GM21360 (cell line): ENCODE results near the gene FBRSL1.
"Not testable (repeated sequence)": the region's sequence is repeated elsewhere in the genome, so short reads cannot be mapped to it uniquely, and the experiment has no call there.

ENCODE experiments used
- ATAC-seq: cut with Tn5 transposase; IDR thresholded peaks from one replicate; pipeline ENCODE4 v1.9.1; 2021; ENCODE audit warnings: mild to moderate bottlenecking, moderate library complexity; ENCODE audit not compliant: unreplicated experiment

FBRSL1 gene

DNA sequence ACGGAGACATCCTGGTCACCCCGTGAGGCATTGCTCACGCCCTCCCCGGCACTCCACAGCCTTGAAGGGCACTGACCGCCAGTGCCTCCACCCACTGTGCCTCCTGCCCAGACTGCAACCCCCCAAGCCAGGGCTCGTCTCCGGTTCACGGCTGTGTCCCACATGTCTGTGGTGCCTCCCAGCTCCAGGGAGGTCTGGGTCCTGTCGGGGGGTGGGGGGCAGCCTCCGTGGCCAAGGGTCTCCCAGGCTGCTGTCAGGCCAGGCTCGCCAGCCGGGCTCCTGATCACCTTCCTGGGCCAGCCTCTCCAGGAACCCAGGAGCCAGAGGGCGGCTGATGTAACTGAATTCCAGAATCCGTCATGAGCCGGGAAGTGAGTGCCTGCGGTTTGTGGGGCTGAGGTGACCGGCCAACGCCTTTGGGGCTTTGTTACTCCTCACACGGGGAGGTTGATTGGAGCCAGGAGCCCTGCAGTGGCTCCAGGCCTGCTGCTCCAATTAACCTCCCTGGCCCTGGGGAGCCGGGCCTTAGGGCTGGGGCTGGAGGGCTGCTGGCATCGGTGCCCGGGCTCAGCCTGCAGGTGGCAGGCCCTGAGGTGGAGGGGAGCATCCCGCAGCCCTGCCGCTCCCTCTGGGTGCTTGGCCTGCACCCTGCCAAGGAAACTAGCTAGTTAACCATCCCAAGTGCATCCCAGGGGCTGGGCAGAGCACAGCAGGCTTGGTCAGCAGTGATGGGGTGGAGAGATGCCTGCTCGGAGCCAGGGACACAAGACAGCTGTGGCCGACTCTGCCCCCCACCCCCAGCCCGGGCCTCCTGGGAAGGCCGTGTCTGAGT lies 36.4 kb upstream of the FBRSL1 start:
- no peak for ATAC-seq

DNA sequence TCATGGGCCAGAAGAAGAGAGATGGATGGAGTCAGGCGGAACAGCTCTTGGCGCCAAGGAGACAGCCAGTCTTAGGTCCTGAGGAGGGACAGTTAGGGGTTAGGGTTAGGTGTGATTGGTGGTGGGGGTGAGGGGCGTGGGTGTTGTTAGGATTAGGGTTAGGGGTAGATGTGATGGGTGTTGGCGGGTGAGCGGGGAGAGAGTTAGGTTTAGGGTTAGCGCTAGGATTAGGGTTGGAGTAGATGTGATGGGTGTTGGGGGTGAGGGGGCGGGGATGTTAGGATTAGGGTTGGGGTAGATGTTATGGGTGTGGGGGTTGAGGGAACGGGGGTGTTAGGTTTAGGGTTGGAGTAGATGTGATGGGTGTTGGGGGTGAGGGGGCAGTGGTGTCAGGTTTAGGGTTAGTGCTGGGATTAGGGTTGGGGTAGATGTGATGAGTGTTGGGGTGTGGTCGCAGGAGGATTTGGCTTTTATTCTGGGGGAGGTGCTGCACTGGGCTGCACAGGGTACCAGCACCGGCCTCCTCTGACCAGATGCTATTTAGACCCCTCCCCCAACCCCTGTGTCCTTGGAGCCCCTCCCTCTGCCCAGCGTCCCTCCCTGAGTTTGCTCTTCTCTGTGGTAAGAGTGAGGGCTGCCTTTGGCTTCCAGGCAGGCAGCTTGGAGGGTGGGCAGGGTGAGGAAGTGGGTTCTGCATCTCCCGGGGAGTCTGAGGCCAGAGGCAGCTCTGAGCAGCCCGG lies 35.6 kb upstream of the FBRSL1 start:
- ATAC-seq = no peak

DNA sequence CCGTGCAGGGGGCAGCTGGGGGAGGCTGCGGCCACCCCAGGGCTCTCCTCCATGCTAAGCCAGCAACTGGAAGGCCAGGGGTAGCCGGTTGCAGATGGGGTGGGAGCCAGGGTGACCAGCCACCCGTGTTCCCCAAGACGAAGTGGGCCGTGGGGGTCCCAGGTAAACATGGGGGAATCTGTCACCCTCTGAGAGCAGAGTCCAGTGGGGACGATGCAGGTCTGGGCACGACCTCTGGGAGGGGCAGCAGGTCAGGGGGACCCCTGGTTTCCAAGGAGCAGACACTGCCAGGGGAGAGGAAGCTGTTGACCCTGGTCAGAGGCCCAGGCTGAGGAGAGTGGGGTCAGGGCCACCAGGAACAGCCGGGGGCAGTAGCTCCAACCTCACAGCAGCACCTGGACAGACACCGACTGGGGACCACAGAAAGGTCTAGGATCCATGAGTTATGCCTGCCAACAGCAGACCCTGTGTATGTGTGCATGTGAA lies 35.0 kb upstream of the FBRSL1 start:
- ATAC-seq = no peak

DNA sequence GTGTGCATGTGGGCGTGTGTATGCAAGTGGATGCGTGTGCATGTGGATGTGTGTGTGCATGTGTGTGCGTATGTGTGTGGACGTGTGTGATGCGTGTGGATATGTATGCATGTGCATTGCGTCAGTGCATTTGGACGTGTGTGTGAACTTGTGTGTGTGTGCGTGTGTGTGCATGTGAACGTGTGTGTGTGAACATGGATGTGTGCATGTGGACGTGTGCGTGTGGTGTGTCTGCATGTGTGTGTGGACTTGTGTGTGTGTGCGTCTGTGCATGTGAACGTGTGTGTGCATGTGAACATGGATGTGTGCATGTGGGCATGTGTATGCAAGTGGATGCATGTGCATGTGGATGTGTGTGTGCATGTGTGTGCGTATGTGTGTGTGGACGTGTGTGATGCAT lies 34.4 kb upstream of the FBRSL1 start:
- ATAC-seq = no peak

DNA sequence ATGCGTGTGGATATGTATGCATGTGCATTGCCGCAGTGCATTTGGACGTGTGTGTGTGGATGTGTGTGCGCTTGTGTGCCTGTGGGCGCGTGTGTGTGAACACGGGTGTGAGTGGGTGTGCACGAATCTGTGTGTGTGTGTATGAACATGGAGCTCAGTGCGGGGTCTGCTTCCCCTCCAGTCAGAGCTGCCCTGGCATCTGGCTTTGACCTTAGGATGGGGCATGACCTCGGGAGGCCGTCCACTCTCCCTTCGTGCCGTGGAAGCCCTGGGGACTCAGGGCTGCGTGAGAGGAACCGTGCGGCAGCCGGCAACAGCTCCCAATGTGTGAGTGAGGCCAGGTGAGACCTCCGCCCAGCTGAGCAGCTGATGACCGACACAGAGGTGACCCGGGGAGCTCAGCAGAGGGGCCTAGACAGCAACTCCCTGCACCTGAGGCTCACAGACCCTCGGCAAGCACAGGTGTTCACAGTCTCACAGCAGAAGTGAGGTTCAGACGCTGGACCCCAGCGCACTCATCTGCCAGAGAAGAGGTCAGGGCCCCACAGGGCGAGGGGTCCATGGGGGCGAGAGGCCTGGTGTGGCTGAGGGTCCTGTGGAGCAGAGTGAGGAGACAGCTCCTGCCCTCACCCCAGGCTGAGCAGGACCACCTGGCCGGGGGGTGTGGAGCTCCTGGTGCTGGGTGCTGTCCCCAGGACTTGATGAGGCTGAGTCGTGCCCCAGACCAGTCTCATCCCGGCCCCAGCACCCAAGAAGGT lies 33.6 kb upstream of the FBRSL1 start:
- no peak for ATAC-seq

DNA sequence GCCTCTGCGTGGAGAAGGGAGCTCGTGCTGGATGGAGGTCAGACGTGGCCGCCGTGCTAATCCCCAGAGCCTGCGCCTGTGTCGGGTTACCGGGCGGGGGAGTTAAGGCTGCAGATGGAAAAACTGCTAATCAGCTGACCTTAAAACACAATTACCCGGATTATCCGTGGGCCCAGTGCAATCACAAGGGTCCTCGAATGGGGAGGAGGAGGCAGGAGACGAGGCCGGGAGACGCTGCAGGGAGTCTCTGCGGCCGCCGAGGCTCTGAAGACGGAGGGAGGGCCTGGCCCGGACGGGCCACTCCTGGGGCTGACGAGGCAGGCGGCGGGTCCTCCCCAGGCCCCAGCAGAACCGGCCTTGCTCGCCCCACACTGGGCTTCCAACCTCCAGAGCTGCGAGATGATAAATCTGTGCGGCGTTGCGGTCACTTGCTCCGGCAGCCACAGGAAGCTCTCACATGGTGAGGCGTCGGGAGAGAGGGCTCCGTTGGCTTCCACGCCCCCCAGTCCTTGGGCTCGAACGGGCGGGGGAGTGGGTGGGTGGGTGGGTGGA lies 32.9 kb upstream of the FBRSL1 start:
- ATAC-seq = no peak

DNA sequence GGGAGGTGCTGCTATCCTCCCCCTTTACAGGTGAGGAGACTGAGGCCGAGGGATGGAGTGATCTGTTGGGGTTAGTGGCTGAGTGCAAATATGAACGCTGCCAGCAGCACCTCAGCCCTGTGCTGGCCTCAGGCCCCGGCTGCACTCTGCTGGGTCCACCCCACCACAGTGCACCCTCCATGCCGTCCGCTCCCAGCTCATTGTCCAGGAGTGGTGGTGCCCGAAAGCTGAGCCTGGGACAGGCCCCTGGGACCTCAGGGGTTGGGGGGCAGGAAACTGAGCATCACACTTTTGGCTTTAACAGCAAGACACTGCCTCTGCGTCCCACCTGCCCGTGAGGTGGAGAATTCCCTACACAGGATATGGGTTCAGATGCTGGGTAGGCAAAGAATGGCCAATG lies 31.5 kb upstream of the FBRSL1 start:
- no peak for ATAC-seq

DNA sequence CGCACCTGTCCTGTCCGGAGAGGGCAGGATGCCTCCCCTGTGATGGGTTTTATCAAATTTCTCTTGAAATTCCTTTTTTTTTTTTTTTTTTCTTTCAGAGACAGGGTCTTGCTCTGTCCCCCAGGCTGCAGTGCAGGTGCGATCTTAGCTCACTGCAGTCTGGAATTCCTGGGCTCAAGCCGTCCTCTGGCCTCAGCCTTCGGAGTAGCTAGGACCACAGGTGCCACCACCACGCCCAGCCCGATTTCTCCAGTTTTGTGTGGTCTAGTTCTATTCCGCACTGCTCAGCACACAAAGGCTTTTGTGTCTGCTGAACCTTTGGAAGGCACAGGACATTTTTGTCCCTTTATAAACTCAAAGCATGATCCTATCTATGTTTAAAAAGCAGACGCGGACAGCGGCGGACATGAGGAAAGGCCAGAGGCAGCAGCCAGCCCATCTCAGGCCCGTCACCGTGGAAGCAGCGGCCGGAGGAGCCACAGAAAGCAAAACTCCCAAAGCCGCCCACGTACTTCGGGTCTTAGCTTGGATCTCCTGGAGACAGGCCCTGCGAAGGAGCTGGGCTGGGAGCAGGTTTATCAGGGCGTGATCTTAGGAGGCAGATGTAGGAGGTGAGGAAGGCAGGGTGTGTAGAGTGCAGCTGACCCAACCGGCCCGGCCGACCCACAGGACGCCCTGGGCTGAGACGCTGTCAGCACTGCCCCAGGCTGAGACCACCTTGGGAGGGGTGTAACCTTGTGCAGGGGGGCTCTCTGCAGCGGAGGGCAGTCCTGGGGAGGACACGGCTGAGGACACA lies 30.9 kb upstream of the FBRSL1 start:
- ATAC-seq = no peak

DNA sequence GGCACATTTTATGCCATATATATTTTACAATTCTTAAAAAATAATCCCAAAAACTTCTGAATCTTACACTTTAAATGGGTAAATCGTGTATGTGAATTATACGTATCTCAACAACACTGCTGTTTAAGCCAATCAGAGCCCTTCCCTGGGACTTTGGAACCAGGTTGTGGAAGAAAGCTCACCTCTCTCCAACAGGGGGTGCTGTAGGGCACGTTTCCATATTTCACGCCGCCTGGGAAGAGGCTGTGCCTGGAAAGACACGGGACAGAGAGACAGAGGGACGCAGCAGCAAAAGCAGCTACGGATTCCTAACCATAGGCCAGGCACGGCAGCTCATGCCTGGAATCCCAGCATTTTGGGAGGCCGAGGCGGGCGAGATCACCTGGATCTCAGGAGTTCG lies 29.4 kb upstream of the FBRSL1 start:
- ATAC-seq = no peak

DNA sequence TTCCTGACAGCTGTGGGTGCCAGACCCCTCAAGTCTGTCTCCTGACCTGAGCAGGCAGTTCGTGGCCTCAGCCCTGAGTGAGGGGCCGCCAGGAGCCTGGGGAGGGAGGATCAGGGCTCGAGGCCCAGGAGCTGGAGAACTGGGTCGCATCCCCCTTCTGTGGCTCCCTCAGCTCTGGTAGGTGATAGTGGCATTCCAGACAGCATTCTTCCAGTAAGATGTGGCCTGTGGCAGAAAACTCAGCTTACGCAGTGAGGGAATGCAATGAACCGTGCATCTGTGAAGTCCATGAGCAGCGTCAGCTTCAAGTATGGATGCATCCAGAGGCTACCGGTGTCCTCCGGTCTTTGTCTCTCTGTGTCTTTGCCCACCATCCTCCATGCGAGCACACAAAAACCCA lies 28.4 kb upstream of the FBRSL1 start:
- ATAC-seq = no peak

DNA sequence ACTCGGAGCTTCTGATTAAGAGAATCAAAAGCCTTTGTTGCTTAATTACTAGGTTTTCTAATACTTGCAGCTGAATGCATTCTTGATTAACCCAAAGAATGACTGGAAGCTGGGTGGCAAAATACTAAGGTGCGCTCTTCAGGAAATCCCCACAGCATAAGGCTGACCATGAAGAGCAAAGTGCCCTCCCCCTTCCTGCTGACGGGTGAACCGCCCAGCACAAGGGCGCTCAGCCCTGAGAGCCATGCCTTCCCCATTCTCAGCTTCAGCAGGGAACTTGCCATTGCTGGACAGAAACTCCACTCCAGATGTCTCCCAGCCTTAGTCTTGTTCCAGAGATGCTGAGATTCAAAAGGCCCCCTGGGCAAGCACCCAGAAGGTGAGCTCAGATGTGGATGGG lies 27.2 kb upstream of the FBRSL1 start:
- no peak for ATAC-seq

DNA sequence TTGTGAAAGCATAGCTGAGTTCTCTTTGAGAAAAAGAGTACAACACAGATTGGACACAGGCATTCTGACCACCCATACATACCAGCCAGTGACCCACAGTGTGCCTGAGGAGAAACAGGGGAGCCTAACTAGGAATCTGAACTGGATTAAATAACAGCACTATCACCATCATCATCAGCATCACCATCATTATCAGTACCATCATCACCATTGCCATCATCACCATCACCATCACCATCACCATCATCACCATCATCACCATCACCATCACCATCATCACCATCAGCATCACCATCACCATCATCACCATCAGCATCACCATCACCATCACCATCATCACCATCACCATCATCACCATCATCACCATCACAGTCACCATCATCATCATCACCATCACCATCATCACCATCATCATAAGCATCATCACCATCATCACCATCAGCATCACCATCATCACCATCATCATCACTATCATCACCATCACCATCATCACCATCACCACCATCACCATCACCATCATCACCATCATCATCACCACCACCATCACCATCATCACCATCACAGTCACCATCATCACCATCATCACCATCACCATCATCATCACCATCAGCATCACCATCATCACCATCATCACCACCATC lies 26.5 kb upstream of the FBRSL1 start:
- not testable (repeated sequence) for ATAC-seq

DNA sequence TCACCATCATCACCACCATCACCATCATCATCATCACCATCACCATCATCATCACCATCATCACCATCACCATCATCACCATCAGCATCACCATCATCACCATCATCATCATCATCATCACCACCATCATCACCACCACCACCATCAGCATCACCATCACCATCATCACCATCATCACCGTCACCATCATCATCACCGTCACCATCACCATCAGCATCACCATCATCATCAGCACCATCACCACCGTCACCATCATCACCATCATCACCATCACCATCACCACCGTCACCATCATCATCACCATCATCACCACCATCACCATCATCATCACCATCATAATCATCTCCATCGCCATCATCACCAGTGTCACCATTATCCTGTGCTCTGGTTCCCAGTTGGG lies 25.6 kb upstream of the FBRSL1 start:
- not testable (repeated sequence) for ATAC-seq

DNA sequence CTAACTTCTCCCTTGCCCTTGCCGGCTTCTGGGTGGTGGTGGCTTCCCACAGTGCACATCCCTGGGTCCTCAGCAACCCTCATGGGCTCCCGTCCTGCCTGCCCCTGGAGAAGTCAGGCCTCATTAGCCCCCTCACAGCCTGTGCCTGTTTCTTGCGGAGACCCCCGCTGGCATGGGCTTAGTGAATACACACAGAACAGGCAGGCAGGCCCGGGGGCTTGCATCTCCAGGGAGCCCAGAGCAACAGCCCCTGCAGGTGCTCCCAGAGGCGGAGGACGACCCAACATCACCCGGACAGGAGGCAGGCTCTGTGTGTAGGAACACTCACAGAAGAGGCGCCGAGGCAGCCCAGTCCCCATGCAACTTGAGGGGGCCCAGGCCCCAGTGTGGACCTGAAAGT lies 25.1 kb upstream of the FBRSL1 start:
- ATAC-seq = no peak

DNA sequence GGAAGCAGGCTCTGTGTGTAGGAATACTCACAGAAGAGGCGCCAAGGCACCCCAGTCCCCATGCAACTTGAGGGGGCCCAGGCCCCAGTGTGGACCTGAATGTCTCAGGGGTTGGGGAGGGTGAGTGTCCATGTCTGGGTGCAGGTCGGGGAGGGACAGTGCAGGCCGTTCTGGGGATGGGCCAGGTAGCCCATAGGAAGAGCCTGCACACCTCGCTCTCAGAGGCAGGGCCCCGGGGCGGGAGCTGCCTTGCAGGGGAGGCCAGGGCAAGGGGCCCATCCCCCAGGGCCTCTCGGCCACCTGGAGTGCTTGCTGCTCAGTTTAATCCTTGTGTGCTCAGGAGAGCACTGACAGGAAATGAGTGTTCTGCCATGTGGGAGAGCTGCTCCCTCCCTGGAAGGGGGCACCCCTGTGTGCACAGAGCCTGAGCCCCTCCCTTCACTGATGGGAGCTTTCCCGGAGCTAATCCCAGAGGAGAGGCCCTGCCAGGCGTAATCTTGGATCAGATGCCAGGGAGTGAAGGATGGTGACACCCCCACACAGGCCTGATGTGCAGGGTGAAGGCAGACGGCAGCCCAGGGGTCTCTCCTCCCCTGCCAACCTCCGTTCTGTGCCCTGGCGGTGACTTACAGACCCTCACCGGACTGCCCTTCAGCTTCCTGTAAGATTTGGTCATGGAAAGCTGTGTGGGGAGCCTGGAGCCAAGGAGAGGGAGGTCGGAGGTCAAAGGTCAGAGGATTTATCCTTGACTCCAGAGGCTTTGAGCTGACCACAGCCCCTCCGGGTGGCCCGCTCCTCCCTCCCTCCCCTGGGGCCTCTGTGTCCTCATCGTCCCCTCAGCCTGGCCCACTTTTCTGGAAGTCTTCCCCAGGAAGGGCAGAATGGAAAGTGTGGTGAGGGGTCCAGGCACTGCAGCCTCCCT lies 24.4 kb upstream of the FBRSL1 start:
- ATAC-seq = no peak

DNA sequence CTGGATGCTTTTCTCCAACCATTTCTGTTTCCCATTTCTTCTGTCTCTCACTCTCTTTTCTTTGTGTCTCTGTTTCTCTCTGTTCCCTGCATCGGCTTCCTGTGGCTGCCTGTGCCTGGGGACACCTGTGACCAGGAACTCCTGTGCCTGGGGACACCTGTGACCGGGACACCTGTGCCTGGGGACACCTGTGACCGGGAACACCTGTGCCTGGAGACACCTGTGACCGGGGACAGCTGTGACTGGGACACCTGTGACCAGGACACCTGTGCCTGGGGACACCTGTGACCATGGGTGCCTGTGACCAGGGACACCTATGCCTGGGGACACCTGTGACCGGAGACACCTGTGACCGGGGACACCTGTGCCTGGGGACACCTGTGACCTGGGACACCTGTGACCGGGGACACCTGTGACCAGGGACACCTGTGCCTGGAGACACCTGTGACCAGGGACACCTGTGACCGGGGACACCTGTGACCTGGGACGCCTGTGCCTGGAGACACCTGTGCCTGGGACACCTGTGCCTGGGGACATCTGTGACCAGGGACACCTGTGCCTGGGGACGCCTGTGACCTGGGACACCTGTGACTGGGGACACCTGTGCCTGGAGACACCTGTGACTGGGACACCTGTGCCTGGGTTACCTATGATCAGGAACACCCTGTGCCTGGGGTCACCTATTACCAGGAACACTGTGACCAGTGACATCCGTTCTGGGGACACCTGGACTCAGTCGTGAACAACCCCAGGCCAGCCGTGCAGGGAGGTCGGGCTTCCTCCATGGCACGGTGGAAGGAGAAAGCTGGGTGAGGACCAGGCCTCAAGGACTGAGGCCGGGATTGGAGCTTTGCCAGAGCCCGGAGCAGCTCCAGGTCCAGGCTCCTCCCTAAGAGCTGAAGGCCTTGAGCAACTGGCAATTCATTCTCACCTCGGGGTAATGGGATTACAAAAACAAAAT lies 23.4 kb upstream of the FBRSL1 start:
- ATAC-seq = no peak

DNA sequence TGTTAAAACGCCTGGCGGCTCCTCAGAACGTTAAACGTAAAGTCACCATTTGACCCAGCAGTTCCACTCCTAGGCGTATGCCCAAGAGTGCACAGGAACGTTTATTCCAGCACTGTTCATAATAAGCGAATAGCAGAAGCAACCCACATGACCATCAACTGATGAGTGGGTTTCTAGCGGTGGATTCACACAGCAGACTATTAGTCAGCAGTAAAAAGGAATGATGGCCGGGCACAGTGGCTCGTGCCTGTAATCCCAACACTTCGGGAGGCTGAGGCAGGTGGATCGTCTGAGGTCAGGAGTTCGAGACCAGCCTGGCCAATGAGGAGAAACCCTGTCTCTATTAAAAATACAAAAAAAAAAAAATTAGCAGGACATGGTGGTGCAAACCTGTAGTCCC lies 22.4 kb upstream of the FBRSL1 start:
- ATAC-seq = no peak

DNA sequence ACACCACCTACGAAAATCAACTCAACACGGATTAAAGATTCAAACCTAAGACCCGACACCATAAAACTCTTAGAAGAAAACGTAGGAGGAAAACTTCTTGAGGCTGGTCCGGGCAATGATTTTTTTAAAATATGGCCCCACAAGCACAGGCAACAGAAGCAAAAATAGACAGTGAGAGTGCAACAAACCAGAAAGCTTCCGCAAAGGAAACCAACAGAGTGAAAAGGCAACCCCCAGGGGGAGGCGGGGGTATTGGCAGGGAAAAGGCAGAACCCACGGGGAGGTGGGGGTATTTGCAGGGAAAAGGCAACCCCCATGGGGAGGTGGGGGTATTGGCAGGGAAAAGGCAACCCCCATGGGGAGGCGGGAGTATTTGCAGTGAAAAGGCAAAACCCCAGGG lies 20.5 kb upstream of the FBRSL1 start:
- no peak for ATAC-seq
